HG02981 (cell line): ENCODE measurements around the gene CRYBG3.
A peak's percentile ranks its signal among the peaks of the same experiment; 100 is the strongest.
"Not testable (repeated sequence)": the region's sequence is repeated elsewhere in the genome, so short reads cannot be mapped to it uniquely, and the experiment has no call there.

Source experiments
- ATAC-seq: cut with Tn5 transposase; IDR thresholded peaks from one replicate; pipeline ENCODE4 v1.9.1; 2021; ENCODE audit warnings: mild to moderate bottlenecking, moderate library complexity; ENCODE audit not compliant: unreplicated experiment

The CRYBG3 gene

DNA sequence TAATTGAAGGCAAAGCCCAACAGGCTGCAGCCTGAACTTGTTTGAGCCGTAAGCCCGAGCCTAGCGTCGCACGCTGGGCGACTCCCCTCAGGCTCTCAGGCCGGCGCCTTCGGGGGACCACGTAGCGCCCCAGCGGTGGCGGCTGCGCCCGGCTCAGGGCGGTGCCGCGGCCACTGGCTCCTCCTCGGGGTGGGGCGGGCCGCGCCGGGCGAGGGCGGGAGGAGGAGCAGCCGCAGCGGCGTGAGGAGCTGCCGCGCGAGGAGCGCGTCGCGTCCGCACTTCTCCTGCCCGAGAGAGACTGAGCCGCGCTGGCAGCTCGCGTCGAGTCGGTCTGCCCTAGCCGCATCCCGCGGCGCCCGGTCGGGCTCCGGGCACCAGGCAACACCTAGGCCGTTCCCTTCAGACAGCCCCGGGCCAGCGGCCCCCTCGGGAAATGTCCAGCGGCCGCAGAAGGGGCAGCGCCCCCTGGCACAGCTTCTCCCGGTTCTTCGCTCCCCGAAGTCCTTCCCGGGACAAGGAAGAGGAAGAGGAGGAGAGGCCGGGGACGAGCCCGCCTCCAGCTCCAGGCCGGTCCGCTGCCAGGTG, at the start of gene CRYBG3:
Gene CRYBG3 (plus strand): TSS at position 238 of the 585 bp plus-strand sequence. CDS start 196 bp downstream, at position 434.
- ATAC-seq, result peak; percentile 99

DNA sequence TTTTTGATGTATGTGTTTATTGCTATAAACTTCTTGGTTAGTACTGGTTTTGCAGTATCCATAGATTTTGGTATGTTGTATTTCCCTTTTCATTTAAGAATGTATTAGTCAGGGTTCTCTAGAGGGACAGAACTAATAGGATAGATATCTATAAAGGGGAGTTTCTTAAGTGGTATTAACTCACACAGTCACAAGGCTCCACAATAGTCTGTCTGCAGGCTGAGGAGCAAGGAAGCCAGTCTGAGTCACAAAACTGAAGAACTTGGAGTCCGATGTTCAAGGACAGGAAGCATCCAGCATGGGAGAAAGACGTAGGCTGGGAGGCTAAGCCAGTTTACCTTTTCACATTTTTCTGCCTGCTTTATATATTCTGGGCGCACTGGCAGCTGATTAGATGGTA, 48.9 kb upstream of the CRYBG3 start:
- ATAC-seq, result no peak

DNA sequence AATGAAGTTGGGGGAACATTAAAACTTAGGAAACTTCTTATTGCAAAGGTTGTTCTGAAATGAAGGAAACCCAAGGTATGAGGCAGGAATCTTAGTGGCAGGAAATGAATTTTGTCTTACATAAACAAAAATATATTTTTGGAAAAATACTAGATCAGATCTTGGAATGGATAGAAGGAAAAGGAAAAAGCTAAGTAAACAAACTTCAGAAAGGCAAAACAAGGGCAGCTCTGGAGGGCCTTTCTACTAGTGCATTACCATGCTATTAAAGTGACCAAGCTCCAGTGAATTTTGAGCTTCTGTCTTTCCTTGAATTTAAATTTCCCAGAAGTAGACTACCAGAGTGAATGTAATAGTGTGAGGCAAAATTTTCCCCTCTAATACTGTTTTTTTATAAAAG, 43.7 kb upstream of the CRYBG3 start:
- ATAC-seq, result no peak

DNA sequence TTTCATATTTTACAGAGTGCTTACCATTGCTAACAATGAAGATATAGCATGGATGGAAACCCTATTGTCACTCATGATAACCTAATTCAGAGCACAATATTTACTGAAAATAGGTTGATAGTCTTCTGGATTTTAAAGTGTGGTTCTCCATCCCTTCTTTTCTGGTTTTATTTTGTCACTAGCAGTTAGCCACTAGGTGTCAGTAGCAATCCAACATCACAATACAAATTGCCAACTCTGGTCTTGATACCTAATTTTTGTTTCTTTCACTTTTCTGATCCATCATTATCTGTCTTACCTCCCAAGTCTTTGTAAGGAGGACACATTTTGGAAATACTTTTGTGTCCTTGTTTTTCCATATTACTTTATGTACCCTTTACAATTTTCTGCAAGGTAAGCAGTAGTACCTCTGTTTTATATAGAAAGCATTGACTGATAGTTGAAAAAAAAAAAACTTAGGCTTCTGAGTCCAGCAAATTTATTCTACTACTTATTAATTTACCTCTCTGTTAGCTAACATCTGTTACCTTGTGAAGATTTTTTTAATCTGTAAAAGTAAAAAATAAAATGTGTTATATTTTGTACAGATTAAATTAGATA, 28.3 kb upstream of the CRYBG3 start:
- ATAC-seq, result no peak

DNA sequence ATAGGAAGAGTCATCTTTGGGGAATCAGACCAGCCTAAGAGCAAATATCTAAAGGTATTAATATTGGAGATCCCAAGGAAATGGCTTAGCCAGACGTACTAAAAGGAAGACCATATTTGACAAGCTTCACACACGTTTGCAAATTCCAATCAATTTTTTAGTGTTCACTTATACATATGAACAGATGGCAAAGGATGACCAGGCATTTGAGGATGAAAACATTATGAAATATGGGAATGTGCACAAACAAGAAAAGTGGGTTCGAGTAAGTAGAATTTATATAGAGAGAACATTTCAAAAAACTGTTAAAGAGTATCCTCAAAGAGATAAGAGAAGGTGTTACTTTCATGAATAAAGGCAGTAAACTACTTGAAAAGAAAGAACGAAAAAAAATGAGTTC, 25.9 kb upstream of the CRYBG3 start:
- ATAC-seq, result no peak

DNA sequence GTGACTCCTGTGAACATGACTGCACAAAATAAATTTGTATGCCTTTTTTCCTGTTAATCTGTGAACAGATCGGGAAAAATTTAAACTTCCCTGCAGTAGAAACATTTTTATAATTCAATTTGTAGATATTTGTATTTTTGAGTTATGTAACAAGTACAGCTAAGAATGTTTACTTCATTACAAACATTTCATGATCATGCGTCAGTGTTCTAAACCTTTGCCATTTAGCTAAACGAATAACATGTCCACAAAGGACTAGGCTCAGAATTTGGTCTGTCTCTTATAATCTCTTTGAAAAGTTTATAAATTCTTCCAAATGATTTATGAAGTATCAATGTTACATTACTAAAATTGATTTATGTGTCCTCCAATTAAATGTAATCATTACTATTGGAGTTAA, 17.3 kb upstream of the CRYBG3 start:
- ATAC-seq, result no peak

DNA sequence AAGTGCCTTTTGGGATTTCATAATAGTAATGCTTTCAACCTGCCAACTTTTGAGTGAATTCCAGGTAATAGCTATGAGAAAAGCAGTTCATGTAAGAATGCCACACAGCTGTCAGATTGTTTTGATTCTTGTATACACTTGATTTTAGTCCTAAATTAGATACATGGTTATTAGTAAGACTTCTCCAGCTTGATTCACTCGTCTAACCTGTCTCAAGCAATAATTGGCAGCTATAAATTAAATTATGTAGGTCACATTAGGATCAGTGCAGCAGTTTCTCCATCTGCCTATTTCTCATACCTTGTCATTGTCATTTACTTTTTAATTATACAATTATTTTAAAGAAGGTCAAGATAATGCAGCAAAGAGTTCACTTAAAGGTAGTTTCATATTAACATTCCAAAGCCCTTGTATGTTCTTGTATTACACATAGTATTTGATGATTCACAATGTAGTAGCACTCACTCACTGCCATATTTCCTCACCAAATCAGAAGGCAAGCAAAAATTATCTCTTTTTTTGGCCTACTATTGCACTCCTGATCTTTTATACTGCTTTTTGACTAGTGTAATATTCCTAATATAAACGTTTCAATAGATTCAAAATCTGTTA, 10.9 kb upstream of the CRYBG3 start:
- no peak for ATAC-seq

DNA sequence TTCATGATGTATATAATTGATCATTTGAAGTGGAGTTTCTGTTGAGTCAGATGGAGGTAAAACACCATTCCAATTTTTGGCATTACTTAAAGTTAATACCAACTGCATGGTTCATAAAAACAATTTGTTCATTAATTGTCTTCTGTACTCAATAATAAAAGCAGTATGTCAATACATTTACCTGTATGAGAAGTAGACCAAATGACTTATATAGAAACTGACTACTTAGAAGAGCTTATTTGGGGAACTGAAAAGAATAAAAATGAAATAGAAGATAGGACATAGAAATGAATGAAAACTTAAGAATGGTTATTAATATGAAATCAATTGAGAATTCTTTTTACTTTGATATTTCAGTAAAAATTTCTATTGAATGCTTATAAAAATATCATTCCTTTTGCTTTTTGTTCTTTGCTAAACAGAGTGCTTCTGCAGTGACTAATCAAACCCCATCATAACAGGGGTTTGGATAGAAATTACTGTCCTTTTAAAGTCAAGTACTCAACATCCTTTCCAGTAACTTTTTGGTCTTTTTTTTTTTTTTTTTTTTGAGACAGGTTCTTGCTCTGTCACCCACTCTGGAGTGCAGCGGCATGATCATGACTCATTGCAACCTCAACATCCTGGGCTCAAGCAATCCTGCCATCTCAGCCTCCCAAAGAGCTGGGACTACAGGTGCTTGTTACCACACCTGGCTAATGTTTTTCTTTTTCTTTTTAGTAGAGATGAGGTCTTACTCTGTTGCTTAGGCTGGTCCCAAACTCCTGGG, 6.5 kb upstream of the CRYBG3 start:
- no peak for ATAC-seq

DNA sequence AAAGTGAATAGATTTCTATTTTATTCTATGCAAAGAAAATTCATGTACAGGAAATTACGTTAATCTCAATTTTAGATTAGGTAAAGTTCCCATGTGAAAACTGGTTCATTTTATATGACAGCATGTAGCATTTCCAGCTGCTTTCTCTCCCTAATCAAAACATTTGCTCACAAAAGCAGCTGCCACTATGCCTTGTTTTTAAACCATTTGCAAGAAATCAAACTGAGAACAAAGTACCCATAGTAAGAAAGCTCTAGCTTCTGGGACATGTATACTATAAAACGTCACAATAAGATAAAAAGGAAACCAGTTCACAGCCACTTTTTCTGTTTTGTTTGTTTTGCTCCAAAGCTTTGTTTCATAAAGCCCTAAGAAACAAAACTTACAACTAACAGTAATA, 5.0 kb upstream of the CRYBG3 start:
- ATAC-seq, result no peak

DNA sequence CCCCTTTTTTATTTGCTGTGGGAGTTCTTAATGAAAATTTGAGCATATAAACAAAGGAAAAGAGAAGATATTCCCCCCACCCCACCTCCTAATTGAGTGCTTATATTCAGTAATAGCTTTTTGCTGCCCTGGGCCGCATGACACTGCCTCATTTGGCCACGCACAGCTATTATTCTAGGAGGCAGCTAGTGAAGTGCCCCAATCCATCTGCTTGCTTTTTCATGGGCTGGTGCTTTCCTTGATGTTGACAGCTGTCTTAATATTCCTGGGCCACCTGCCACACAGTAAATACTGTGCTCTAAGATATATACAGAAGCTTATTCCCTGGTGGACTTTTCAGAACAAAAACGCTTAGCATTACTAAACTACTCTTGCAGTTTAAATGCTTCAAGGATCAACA, 3.8 kb upstream of the CRYBG3 start:
- no peak for ATAC-seq

DNA sequence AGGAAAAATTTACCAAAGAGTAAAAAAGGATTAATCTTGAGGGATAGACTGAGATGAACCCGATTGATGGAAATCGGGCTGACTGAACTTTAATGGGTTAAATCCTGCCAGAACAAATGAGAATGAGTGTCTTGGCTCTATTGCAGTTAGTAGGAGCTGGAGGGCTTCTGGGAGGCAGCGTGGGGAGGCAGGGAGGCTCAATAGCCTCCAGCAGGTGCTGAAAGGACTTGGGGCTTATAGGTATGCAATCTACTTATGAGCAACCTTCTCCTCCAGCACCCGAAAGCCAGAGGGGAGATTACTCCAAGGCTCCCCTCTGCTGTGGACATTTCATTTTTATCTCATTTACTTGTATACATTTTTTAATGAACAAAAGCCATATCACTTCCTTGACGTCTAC, 1.0 kb upstream of the CRYBG3 start:
- ATAC-seq, result no peak

DNA sequence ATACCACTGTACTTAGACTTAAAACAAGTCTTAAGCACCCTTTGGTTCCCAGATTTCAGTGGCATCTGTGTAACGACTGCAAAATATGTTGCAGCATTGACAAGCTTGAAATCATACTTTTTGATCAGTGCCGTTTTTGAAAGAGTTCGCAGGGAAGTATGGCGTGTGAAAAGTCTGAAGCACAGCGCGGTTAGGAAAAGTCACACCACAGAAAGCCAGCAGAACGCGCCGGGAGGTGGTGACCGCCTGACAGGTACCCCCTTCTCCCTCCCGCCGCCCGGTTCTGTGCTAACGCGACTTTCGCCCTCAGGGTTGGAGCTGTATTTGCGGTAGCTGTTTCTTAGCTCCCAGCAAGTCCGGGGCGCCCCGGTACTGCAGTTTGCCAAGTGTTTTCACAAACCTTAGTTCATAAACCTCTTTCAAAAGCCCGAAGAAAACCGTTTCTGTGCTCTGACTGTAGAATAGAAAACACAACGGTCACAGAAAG, 481 bp upstream of the CRYBG3 start:
- peak; percentile 39 for ATAC-seq

DNA sequence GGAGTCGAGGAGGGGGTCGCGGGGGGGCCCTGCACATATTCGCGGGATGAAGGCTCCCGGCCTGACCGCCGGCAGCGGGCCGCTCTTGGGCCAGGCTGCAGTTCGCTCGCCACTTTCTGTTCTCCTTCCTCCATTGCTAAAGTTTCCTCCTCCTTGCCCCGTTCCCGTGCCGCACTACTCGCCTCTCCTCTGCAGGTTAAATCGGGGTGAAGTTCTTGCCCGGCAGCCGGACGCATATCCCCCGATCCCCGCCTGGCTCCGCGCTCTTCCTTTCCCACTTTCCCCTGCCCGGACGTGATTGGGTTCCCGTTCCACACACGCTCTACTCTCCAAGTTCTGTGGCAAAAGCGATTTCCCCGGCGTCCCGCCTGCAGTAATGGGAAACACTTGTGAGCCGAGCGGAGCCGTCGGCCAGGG, 556 bp downstream of the CRYBG3 start:
- ATAC-seq, result peak; percentile 17

DNA sequence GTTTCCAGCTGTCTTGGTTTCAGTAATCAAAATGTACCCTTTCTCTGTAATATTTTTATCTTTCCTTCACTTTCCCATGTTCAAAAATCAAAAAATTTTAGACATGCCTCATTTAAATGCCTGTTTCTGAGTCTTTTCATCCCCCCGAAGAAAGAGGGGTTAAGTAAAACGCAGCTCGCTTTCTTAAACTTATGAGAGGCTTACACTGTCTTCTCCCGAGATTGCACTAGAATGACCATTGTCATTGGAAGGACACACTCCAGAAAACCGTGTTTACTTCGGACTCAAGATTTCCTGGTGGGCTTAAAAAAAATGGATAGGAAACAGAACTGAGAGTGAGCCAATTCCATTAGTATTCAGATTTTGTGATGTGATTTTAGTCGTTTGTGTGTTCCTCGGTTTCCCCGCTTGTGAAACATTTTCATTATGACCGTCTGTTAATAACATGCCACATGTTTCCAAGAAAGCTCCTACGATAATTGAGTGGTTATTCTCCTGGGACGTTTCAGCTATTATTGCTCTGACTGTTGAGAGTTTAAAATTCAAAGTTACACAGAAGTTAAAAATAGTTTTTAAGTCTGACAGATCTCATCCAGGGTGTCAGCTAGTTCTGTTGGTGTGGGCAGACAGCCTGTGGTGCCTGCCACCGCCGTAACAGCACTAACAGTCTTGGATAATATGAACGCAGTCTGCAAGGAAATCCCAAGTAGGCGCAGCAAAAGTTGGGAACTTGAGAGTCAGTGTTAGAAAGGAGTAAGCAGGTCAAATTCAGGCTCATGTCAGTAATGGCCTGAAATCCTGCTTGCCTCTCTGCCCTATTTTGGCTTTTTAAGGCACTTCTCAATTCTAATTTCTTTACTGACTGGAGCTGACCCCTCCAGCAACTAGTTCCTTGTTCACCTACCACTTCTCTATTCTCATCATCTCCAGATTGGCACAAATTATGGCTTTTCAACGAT, 1.5 kb downstream of the CRYBG3 start:
- ATAC-seq, result no peak

DNA sequence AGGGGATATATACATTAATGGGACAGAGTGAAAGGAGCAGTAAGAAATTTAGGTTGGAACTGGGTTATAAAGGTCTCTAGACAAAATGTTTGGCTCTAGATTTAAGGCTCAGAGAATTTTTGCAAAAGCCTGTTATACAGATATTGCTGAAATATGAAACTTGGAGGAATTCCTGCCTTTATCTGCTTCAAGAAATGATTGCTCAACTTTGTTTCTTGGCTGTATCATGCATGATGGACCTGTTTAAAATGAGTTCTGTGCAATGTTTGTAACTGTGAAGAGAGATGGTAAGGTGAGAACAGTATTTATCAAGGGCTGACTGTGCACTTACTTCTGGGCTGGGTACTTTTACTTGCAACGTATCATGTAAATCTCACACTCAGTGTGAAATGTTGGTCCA, 3.3 kb downstream of the CRYBG3 start:
- no peak for ATAC-seq

DNA sequence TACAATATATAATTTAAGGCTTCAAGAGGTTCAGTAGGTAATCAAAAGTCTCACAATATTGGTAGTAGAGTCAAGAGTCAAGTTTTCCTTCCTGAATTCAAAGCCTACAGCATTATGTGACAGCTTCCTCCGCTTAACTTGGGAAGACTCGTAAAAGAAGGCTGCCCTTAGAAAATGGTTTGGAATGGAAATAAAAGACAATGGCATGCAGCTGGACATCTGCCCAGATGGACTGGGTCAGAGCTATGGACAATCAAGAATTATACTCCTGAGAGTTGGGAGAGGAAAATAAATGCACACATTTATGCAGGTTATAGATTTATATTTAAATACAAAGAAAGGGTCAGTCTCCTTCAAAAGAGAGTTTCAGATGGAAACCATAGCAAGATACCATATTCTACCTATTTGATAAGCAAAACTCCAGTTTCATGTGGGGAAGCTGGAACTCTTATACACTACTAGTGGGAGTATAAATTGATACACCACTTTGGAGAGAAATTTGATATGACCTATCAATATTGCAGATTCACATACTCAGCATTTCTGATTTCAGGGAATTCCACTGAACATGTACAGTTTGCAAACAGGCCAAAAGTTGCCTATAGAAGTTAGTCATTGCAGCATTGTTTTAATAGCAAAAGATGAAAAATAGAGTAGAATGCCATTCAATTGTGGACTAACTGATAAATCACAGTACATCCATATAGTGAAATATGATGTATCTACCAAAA, 6.1 kb downstream of the CRYBG3 start:
- ATAC-seq, result no peak

DNA sequence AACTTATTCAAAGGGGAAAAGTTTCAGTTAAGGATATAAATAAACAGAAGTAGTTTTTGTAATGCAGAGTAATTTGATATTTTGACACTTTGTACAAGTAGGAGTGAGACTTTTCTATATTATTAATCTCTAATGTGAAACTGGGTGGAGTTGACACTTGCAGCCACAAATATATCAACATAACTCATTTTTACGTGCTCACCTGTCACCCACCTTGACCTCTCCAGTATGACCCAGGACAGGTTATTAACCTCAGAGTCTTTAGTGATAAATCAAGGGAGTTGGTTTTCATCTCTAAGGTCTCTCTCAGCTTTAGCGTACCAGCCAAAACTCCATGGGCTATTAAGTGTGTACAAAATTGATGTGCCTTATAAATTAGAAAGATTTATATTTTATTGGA, 7.4 kb downstream of the CRYBG3 start:
- ATAC-seq, result no peak

DNA sequence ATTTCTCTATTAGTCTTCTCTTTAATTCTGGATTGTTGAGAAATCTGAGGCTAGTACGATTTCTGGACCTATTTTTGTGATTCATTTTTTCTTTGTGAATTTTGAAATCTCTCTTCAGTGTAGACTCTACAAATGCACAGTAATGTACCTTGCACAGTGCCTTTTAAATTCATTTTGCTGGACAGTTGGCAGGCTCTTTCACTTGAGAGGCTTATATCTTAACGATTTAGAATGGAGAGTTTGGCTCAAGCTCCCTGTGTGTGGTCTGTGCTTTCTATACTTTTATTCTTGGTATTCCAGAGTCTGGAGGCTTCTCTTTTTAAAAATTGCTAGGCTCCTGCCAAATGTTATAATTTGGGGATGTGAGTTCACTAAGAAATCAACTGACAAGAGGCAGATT, 8.8 kb downstream of the CRYBG3 start:
- no peak for ATAC-seq

DNA sequence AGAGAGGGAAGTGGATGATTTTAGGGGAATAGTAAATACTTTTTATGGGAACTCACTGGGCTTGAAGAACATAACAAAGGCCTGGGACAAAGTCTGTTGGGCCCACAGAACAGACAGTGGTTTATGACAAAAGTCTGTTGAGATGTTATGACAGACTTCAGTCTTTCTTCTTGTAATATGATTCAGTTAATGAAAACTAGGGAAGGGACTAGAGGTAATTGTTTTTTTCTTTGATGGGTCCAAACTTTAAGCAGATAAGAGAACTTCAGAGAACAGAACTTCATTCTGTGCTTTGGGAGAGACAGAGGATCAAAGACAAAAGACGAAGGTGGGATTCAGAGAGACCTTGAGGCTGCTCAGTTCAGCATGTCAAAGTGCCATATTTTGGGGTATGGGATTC, 9.3 kb downstream of the CRYBG3 start:
- ATAC-seq, result no peak

DNA sequence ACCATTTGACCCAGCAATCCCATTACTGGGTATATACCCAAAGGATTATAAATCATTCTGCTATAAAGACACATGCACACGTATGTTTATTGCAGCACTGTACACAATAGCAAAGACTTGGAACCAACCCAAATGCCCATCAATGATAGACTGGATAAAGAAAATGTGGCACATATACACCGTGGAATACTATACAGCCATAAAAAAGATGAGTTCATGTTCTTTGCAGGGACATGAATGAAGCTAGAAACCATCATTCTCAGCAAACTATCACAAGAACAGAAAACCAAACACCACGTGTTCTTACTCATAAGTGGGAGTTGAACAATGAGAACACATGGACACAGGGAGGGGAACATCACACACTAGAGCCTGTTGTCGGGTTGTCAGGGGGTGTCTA, 11.4 kb downstream of the CRYBG3 start:
- not testable (repeated sequence) for ATAC-seq
